Transverse colon (tissue), 4 donors: Measurements from ENCODE around the gene SPAG6. TPM values are rescaled to one million over a fixed set of nuclear protein-coding genes. Genes with fewer than 3 reads are reported as not detected.

Experiments used
- DNase-seq: peaks from one replicate; pipeline ENCODE4 v3.0.0-alpha.2; 2019
- H3K27ac ChIP-seq, 4 donors: fragments of 200-600 bp; sonication (generic); 2 replicates each; pipeline ENCODE4 v1.5.1; 2016 to 2018; ENCODE audit warnings: inconsistent platforms in 4 of 4
- H3K27me3 ChIP-seq: fragments of 200-600 bp; sonication (generic); 2 replicates; pipeline ENCODE4 v1.5.1; 2017; ENCODE audit warnings: inconsistent platforms
- H3K36me3 ChIP-seq, 4 donors: fragments of 200-600 bp; sonication (generic); 2 replicates each; pipeline ENCODE4 v1.5.1; 2017 to 2019; ENCODE audit warnings: inconsistent platforms in 4 of 4
- H3K4me1 ChIP-seq, 4 donors: fragments of 200-600 bp; sonication (generic); 2 replicates each; pipeline ENCODE4 v1.5.1; 2017 to 2020; ENCODE audit warnings: inconsistent platforms in 4 of 4
- H3K4me3 ChIP-seq, 4 donors: fragments of 200-600 bp; sonication (generic); 1 replicate in 1 of 4; 2 replicates in 3 of 4; pipeline versions ENCODE4 v1.5.1 to v1.6.1; 2017 to 2019; ENCODE audit warnings: inconsistent platforms in 4 of 4
- H3K9me3 ChIP-seq, 2 donors: fragments of 200-600 bp; sonication (generic); 2 replicates each; pipeline ENCODE4 v1.5.1; 2017 to 2019; ENCODE audit warnings: inconsistent platforms in 2 of 2
- EP300 ChIP-seq: sonication (generic); formaldehyde crosslinking; IDR thresholded peaks from one replicate; pipeline ENCODE4 v1.6.1; 2017; ENCODE audit warnings: antibody characterized with exemption, low read depth
- POLR2A ChIP-seq: fragments of 450-650 bp; IDR thresholded peaks from one replicate; pipeline ENCODE4 v1.6.1; 2016; ENCODE audit warnings: antibody characterized with exemption, mild to moderate bottlenecking, moderate library complexity
- POLR2AphosphoS5 ChIP-seq, 3 donors: sonication (generic); formaldehyde crosslinking; IDR thresholded peaks; one replicate each; pipeline ENCODE4 v1.6.1; 2016; ENCODE audit warnings: antibody characterized with exemption in 3 of 3
- WGBS, 2 donors: methylation state at CpG; one replicate each; pipeline ENCODE4 v1.1.5; 2018; ENCODE audit warnings: low coverage in 1 of 2; 5-methylcytosine and 5-hydroxymethylcytosine counted together
- in situ Hi-C, 4 donors: fragments of 200-750 bp; cut with MboI; loops; one replicate each; pipeline versions ENCODE4 v1.15.0 to v1.15.1; 2017; ENCODE audit warnings: low sequenced_read_pairs in 3 of 4, low pct_ligation_motif_present in 1 of 4, low pct_unique_long_range_greater_than_20kb in 1 of 4
- intact Hi-C: fragments of 100-400 bp; cut with DNase I; formaldehyde crosslinking; loops from one replicate; pipeline ENCODE4 v1.15.1; 2023; ENCODE audit warnings: low total_unique reads
- total RNA-seq, 4 donors: library from RNA; depleted of rRNA; stranded (reverse); fragments of >200 nt; gene quantifications; one replicate each; pipeline ENCODE4 v1.1.0, GENCODE V29; 2016
- TF ChIP-seq, protein P1 (sequence below), 5 experiments: fragments of 200-600 bp in 3 of 5; fragments of 450-650 bp in 2 of 5; sonication (generic) in 3 of 5; IDR thresholded peaks; 1 replicate in 2 of 5; 2 replicates in 3 of 5; pipeline ENCODE4 v1.5.1; 2016 to 2017; ENCODE audit warnings: antibody characterized with exemption in 5 of 5, inconsistent platforms in 3 of 5, mild to moderate bottlenecking in 2 of 5, moderate library complexity in 1 of 5

The SPAG6 gene
- total RNA-seq, 4 donors from 2014 or later, result not detected

DNA sequence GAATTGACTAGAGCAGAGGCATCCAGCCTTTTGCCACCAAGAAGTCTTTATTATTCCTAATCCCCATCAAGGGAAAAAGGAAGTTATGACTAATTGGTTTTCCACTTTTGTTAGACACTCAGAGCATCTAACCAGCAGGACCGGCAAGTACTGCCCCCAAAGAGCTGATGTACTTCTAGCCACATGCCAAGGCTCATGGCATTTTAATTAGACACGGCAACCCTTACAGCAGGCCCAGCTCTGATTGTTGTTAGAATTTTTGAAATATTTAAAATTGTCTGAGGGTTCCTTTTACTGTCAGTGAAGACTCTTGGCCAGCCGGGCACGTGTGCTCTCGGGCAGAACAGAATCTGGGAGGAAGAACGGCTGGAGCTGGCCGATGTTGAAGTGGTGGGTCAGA lies 114.8 kb downstream of the SPAG6 start:
- DNase-seq, result no peak
- H3K9me3 ChIP-seq, result no peaks in the 10 kb centered on the region
- H3K4me1 ChIP-seq, result no peaks in the 10 kb centered on the region
- intact Hi-C loops (no loop called here), in situ Hi-C loops (no loop called here)
- no peaks in the 10 kb centered on the region for H3K36me3 ChIP-seq
- TF ChIP-seq, protein P1, sequence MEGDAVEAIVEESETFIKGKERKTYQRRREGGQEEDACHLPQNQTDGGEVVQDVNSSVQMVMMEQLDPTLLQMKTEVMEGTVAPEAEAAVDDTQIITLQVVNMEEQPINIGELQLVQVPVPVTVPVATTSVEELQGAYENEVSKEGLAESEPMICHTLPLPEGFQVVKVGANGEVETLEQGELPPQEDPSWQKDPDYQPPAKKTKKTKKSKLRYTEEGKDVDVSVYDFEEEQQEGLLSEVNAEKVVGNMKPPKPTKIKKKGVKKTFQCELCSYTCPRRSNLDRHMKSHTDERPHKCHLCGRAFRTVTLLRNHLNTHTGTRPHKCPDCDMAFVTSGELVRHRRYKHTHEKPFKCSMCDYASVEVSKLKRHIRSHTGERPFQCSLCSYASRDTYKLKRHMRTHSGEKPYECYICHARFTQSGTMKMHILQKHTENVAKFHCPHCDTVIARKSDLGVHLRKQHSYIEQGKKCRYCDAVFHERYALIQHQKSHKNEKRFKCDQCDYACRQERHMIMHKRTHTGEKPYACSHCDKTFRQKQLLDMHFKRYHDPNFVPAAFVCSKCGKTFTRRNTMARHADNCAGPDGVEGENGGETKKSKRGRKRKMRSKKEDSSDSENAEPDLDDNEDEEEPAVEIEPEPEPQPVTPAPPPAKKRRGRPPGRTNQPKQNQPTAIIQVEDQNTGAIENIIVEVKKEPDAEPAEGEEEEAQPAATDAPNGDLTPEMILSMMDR (IDR thresholded peaks at IDR 0.05), result no peak
- no peak for TF ChIP-seq EP300
- TF ChIP-seq POLR2A, result no peak
- TF ChIP-seq POLR2AphosphoS5 (IDR thresholded peaks at IDR 0.05), result no peak
- H3K27ac ChIP-seq, result no peak overlapping the region
- 86 to 93% methylated on average over 3 to 7 of the region's 7 CpGs for WGBS, 2 donors
- H3K27me3 ChIP-seq, result no peaks in the 10 kb centered on the region
- no peak overlapping the region for H3K4me3 ChIP-seq

DNA sequence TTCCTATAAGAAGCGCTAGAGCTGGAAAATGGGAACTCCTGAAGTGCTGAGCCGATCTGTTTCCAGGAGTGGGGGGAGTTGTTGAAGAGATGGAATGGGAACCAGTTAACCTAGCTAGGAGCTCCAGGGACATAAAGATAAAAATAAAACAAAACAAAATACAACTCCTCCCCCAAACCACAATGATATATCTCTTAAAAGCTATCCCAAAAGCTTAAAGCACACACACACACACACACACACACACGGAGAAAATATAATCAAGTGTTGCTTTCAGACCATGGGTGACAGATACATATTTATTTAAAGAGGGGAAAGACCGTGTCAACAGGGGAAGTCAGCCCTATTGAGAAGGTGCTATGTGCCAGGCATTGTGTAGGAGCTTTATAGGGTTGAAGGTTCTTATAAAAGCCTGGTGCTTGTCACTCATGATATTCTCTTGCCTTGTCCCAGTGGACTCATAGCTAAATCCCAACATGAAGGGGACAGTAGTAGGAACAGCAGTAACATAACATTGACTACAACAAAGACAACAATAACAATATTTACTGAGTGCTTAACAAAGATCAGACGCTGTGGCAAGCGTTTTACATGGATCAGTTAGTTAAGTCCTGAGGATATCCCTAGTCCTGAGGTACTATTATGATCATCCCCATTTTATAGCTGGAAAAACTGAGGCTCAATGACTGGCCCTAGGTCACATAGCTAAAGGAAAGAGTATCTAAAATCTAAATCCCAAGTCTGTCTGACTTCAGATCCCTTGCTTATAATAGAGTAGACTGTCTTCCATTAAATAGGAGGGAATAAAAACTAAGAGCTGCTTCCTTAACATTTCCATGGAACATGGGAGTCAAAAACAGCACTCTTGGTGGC lies 115.5 kb downstream of the SPAG6 start:
- no peaks in the 10 kb centered on the region for H3K9me3 ChIP-seq
- intact Hi-C loops, result no loop called here
- in situ Hi-C loops, result no loop called here
- no peak for DNase-seq
- no peak overlapping the region for H3K27ac ChIP-seq
- no peaks in the 10 kb centered on the region for H3K36me3 ChIP-seq
- H3K4me3 ChIP-seq, result no peak overlapping the region
- 91% methylated on average over 6 of the region's 6 CpGs for WGBS, 2 donors
- no peaks in the 10 kb centered on the region for H3K4me1 ChIP-seq
- no peaks in the 10 kb centered on the region for H3K27me3 ChIP-seq
- TF ChIP-seq POLR2AphosphoS5 (IDR thresholded peaks at IDR 0.05) (no peak), EP300 (no peak), POLR2A (no peak)
- TF ChIP-seq, protein P1 (IDR thresholded peaks at IDR 0.05), result no peak

DNA sequence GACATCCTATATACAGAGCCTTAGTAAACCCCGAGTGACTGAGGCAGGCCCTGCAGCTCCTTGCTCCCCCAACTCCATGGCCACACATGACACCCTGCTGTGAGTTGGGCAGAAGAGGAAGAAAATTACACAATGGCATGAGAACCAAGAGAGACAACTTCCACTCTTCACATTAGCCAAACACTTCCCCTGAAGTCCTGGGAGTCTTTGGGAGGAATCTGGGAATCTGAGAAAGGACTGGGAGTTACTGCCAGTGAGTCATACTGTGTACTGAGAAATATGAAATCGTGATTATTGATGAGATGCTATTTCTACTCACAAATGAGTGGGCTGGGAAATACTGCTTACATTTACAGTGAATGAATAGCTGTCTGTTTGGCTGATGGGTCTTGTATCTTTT lies 116.6 kb downstream of the SPAG6 start:
- Histone ChIP-seq H3K9me3 (no peaks in the 10 kb centered on the region), H3K4me3 (no peak overlapping the region), H3K4me1 (no peaks in the 10 kb centered on the region), H3K27ac (no peak overlapping the region), H3K27me3 (no peaks in the 10 kb centered on the region), H3K36me3 (no peaks in the 10 kb centered on the region)
- intact Hi-C loops (no loop called here), in situ Hi-C loops (no loop called here)
- TF ChIP-seq POLR2AphosphoS5 (IDR thresholded peaks at IDR 0.05) (no peak), EP300 (no peak), POLR2A (no peak)
- TF ChIP-seq, protein P1 (IDR thresholded peaks at IDR 0.05), result no peak
- DNase-seq, result no peak
- 22 to 79% methylated on average over 1 to 2 of the region's 2 CpGs for WGBS, 2 donors

DNA sequence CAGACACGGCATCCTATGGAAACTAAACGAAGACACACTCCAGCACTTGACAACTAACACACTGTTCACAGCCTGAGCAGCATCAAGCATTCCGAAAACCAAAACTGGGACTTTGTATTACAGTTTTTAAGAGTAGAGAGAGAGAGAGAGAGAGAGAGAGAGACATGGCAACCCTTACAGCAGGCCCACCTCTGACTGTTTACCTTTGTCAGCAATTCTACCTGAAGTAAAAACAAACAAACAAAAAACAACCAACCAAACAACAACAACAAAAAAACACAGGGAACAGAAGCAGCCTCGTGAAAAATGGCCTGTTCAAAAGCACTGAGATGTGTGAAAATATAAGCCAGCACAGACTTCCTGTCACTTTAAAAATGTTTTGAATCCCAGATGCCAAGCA lies 118.0 kb downstream of the SPAG6 start:
- Histone ChIP-seq H3K9me3 (no peaks in the 10 kb centered on the region), H3K27me3 (no peaks in the 10 kb centered on the region), H3K27ac (no peak overlapping the region), H3K4me1 (no peaks in the 10 kb centered on the region), H3K4me3 (no peak overlapping the region), H3K36me3 (no peaks in the 10 kb centered on the region)
- no peak for DNase-seq
- WGBS, 2 donors, result 68 to 76% methylated on average over 4 of the region's 4 CpGs
- no peak for TF ChIP-seq POLR2AphosphoS5 (IDR thresholded peaks at IDR 0.05)
- no peak for TF ChIP-seq POLR2A
- TF ChIP-seq, protein P1 (IDR thresholded peaks at IDR 0.05), result no peak
- TF ChIP-seq EP300, result no peak
- intact Hi-C loops, result no loop called here
- in situ Hi-C loops, result no loop called here
